Measurements from ENCODE around the gene CDH8. TPM values are rescaled to one million over a fixed set of nuclear protein-coding genes. Genes with fewer than 3 reads are reported as not detected.
"Not testable (repeated sequence)": the region's sequence is repeated elsewhere in the genome, so short reads cannot be mapped to it uniquely, and the experiment has no call there.

The CDH8 gene
- total RNA-seq, 2 donors from 2014 or later = 1.2 TPM; not detected in 1

- no peak overlapping the region for H3K4me3 Mint-ChIP-seq
- peaks cover 8% of the 10 kb centered on the region for H3K36me3 Mint-ChIP-seq
- no peak overlapping the region for H3K27ac Mint-ChIP-seq
- no peaks in the 10 kb centered on the region for H3K4me1 Mint-ChIP-seq (ENCODE audit: low read depth in 2 of 2)
- peaks cover 22% of the 10 kb centered on the region for H3K9me3 Mint-ChIP-seq
- no peak for DNase-seq (ENCODE audit: low spot score)
- no peaks in the 10 kb centered on the region for H3K27me3 Mint-ChIP-seq
- ATAC-seq = no peak
Measured at GRCh38 chr16:61834082-61834481, 202.2 kb downstream of the CDH8 start.

- H3K4me1 Mint-ChIP-seq (ENCODE audit: low read depth in 2 of 2) = no peaks in the 10 kb centered on the region
- no peak overlapping the region for H3K27ac Mint-ChIP-seq
- ATAC-seq = no peak
Measured at GRCh38 chr16:61831351-61831917, 204.8 kb downstream of the CDH8 start.

GRCh38 chr16:61829631-61830030, 206.6 kb downstream of the CDH8 start:
- H3K36me3 Mint-ChIP-seq = no peaks in the 10 kb centered on the region
- no peak overlapping the region for H3K27ac Mint-ChIP-seq
- H3K4me3 Mint-ChIP-seq = no peak overlapping the region
- ATAC-seq (no peak), DNase-seq (ENCODE audit: low spot score) (no peak)
- no peaks in the 10 kb centered on the region for H3K4me1 Mint-ChIP-seq (ENCODE audit: low read depth in 2 of 2)
- H3K9me3 Mint-ChIP-seq = peaks cover 16% of the 10 kb centered on the region
- H3K27me3 Mint-ChIP-seq = no peaks in the 10 kb centered on the region

More at GRCh38 chr16:61831351-61831917, 204.8 kb downstream of the CDH8 start:
- DNase-seq (ENCODE audit: low spot score) = no peak
- H3K36me3 Mint-ChIP-seq = no peaks in the 10 kb centered on the region
- H3K9me3 Mint-ChIP-seq = peaks cover 16% of the 10 kb centered on the region
- no peak overlapping the region for H3K4me3 Mint-ChIP-seq
- no peaks in the 10 kb centered on the region for H3K27me3 Mint-ChIP-seq

GRCh38 chr16:61823326-61823725, 212.9 kb downstream of the CDH8 start:
- no peak overlapping the region for H3K4me3 Mint-ChIP-seq
- H3K9me3 Mint-ChIP-seq = peaks cover 16% of the 10 kb centered on the region

GRCh38 chr16:61820820-61821219, 215.4 kb downstream of the CDH8 start:
- no peak overlapping the region for H3K27ac Mint-ChIP-seq
- no peaks in the 10 kb centered on the region for H3K4me1 Mint-ChIP-seq (ENCODE audit: low read depth in 2 of 2)
- no peak for ATAC-seq
- peaks cover 6% of the 10 kb centered on the region for H3K36me3 Mint-ChIP-seq
- DNase-seq (ENCODE audit: low spot score) = no peak
- no peaks in the 10 kb centered on the region for H3K27me3 Mint-ChIP-seq
- H3K9me3 Mint-ChIP-seq = peaks cover 13% of the 10 kb centered on the region
- no peak overlapping the region for H3K4me3 Mint-ChIP-seq

More at GRCh38 chr16:61823326-61823725, 212.9 kb downstream of the CDH8 start:
- Mint-ChIP-seq H3K36me3 (peaks cover 6% of the 10 kb centered on the region), H3K27ac (no peak overlapping the region), H3K4me1 (ENCODE audit: low read depth in 2 of 2) (no peaks in the 10 kb centered on the region), H3K27me3 (no peaks in the 10 kb centered on the region)
- ATAC-seq (no peak), DNase-seq (ENCODE audit: low spot score) (no peak)

GRCh38 chr16:61820398-61820797, 215.8 kb downstream of the CDH8 start:
- DNase-seq (ENCODE audit: low spot score) = no peak
- H3K4me3 Mint-ChIP-seq = no peak overlapping the region
- no peak for ATAC-seq
- peaks cover 13% of the 10 kb centered on the region for H3K9me3 Mint-ChIP-seq
- H3K27ac Mint-ChIP-seq = no peak overlapping the region
- peaks cover 6% of the 10 kb centered on the region for H3K36me3 Mint-ChIP-seq
- no peaks in the 10 kb centered on the region for H3K27me3 Mint-ChIP-seq
- no peaks in the 10 kb centered on the region for H3K4me1 Mint-ChIP-seq (ENCODE audit: low read depth in 2 of 2)

- DNase-seq (ENCODE audit: low spot score) (no peak), ATAC-seq (no peak)
- H3K27me3 Mint-ChIP-seq = no peaks in the 10 kb centered on the region
- peaks cover 6% of the 10 kb centered on the region for H3K36me3 Mint-ChIP-seq
- H3K9me3 Mint-ChIP-seq = peaks cover 13% of the 10 kb centered on the region
- no peak overlapping the region for H3K27ac Mint-ChIP-seq
- H3K4me3 Mint-ChIP-seq = no peak overlapping the region
- H3K4me1 Mint-ChIP-seq (ENCODE audit: low read depth in 2 of 2) = no peaks in the 10 kb centered on the region
Measured at GRCh38 chr16:61818850-61819249, 217.4 kb downstream of the CDH8 start.

GRCh38 chr16:61817583-61818278, 218.5 kb downstream of the CDH8 start:
- Mint-ChIP-seq H3K9me3 (peaks cover 8% of the 10 kb centered on the region), H3K27me3 (no peaks in the 10 kb centered on the region)

GRCh38 chr16:61814726-61815347, 221.4 kb downstream of the CDH8 start:
- Mint-ChIP-seq H3K36me3 (no peaks in the 10 kb centered on the region), H3K4me1 (ENCODE audit: low read depth in 2 of 2) (no peaks in the 10 kb centered on the region), H3K4me3 (no peak overlapping the region), H3K9me3 (peaks cover 3% of the 10 kb centered on the region), H3K27ac (no peak overlapping the region), H3K27me3 (no peaks in the 10 kb centered on the region)
- DNase-seq (ENCODE audit: low spot score) = no peak
- no peak for ATAC-seq

More at GRCh38 chr16:61817583-61818278, 218.5 kb downstream of the CDH8 start:
- Mint-ChIP-seq H3K36me3 (peaks cover 6% of the 10 kb centered on the region), H3K27ac (no peak overlapping the region), H3K4me3 (no peak overlapping the region), H3K4me1 (ENCODE audit: low read depth in 2 of 2) (no peaks in the 10 kb centered on the region)
- no peak for DNase-seq (ENCODE audit: low spot score)
- ATAC-seq = no peak

- Mint-ChIP-seq H3K27ac (no peak overlapping the region), H3K9me3 (no peaks in the 10 kb centered on the region), H3K4me3 (no peak overlapping the region), H3K27me3 (no peaks in the 10 kb centered on the region), H3K36me3 (no peaks in the 10 kb centered on the region), H3K4me1 (ENCODE audit: low read depth in 2 of 2) (no peaks in the 10 kb centered on the region)
- ATAC-seq = no peak
- no peak for DNase-seq (ENCODE audit: low spot score)
Measured at GRCh38 chr16:61813339-61813738, 222.9 kb downstream of the CDH8 start.

- no peaks in the 10 kb centered on the region for H3K4me1 Mint-ChIP-seq (ENCODE audit: low read depth in 2 of 2)
- no peak overlapping the region for H3K27ac Mint-ChIP-seq
- no peak for DNase-seq (ENCODE audit: low spot score)
- H3K9me3 Mint-ChIP-seq = no peaks in the 10 kb centered on the region
- no peak overlapping the region for H3K4me3 Mint-ChIP-seq
- no peak for ATAC-seq
- H3K36me3 Mint-ChIP-seq = no peaks in the 10 kb centered on the region
- no peaks in the 10 kb centered on the region for H3K27me3 Mint-ChIP-seq
Measured at GRCh38 chr16:61812251-61812650, 224.0 kb downstream of the CDH8 start.

- peaks cover 3% of the 10 kb centered on the region for H3K9me3 Mint-ChIP-seq
- H3K27me3 Mint-ChIP-seq = no peaks in the 10 kb centered on the region
- H3K4me3 Mint-ChIP-seq = no peak overlapping the region
Measured at GRCh38 chr16:61807551-61807950, 228.7 kb downstream of the CDH8 start.

GRCh38 chr16:61801217-61801616, 235.0 kb downstream of the CDH8 start:
- H3K27ac Mint-ChIP-seq; H3K4me3 Mint-ChIP-seq; DNase-seq (ENCODE audit: low spot score); H3K27me3 Mint-ChIP-seq; ATAC-seq; H3K36me3 Mint-ChIP-seq; H3K4me1 Mint-ChIP-seq (ENCODE audit: low read depth in 2 of 2): not testable (repeated sequence)
- peaks cover 19% of the 10 kb centered on the region for H3K9me3 Mint-ChIP-seq

More at GRCh38 chr16:61807551-61807950, 228.7 kb downstream of the CDH8 start:
- H3K4me1 Mint-ChIP-seq (ENCODE audit: low read depth in 2 of 2) = no peaks in the 10 kb centered on the region
- H3K27ac Mint-ChIP-seq = no peak overlapping the region
- ATAC-seq (no peak), DNase-seq (ENCODE audit: low spot score) (no peak)
- no peaks in the 10 kb centered on the region for H3K36me3 Mint-ChIP-seq

GRCh38 chr16:61798741-61799140, 237.5 kb downstream of the CDH8 start:
- no peak for ATAC-seq
- H3K4me3 Mint-ChIP-seq = no peak overlapping the region
- no peak for DNase-seq (ENCODE audit: low spot score)
- peaks cover 28% of the 10 kb centered on the region for H3K9me3 Mint-ChIP-seq
- peaks cover 27% of the 10 kb centered on the region for H3K36me3 Mint-ChIP-seq
- no peak overlapping the region for H3K27ac Mint-ChIP-seq
- no peaks in the 10 kb centered on the region for H3K27me3 Mint-ChIP-seq
- H3K4me1 Mint-ChIP-seq (ENCODE audit: low read depth in 2 of 2) = no peaks in the 10 kb centered on the region
